A673 (cell line): ENCODE results near the gene MID1.

ENCODE experiments used
- CTCF ChIP-seq: fragments of 300-800, 200-600 bp; sonication (generic); conservative IDR thresholded peaks from 2 replicates; pipeline ENCODE4 v1.5.1; 2017; ENCODE audit warnings: low read depth, mild to moderate bottlenecking, antibody characterized with exemption, low read length, moderate library complexity, mixed read lengths
- EZH2 ChIP-seq: fragments of 200-600 bp; sonication (generic); IDR thresholded peaks from 2 replicates; pipeline ENCODE4 v1.6.1; 2017; ENCODE audit warnings: borderline replicate concordance, low read depth, mild to moderate bottlenecking, mixed read lengths, antibody characterized with exemption, low read length; ENCODE audit not compliant: poor library complexity, severe bottlenecking

- TF ChIP-seq EZH2 (no peak), CTCF (no peak)
Observed at GRCh38 chrX:10399043-10399741, 221.2 kb downstream of the MID1 start.
